ENCODE measurements around the gene AK8.

GRCh38 chr9:132863096-132863495 lies 15.0 kb downstream of the AK8 start:
- no peak for TF ChIP-seq CTCF (IDR thresholded peaks at IDR 0.05)
- TF ChIP-seq POLR2A (IDR thresholded peaks at IDR 0.05) = no peak
- TF ChIP-seq POLR2AphosphoS5 (IDR thresholded peaks at IDR 0.05) = no peak
